Measurements from ENCODE around the gene ADGRA3.

Gene ADGRA3

GRCh38 chr4:22435652-22436051, 80.2 kb downstream of the ADGRA3 start:
- no peak overlapping the region for H3K27ac ChIP-seq (ENCODE audit: low read length)
- H3K9me3 ChIP-seq (ENCODE audit: control insufficient read depth in 1 of 2, low read length in 2 of 2): no peaks in the 10 kb centered on the region
- H3K4me1 ChIP-seq (ENCODE audit: control insufficient read depth in 1 of 2, insufficient read depth in 2 of 2, low read length in 2 of 2): no peaks in the 10 kb centered on the region
- H3K4me3 ChIP-seq (ENCODE audit: low read depth in 1 of 2, low read length in 2 of 2): no peak overlapping the region
- no peaks in the 10 kb centered on the region for H3K27me3 ChIP-seq (ENCODE audit: low read depth, low read length)
- no peaks in the 10 kb centered on the region for H3K36me3 ChIP-seq (ENCODE audit: control insufficient read depth in 1 of 2, insufficient read depth in 2 of 2, low read length in 2 of 2)

GRCh38 chr4:22434895-22435294, 81.0 kb downstream of the ADGRA3 start:
- H3K9me3 ChIP-seq (ENCODE audit: control insufficient read depth in 1 of 2, low read length in 2 of 2): no peaks in the 10 kb centered on the region
- no peaks in the 10 kb centered on the region for H3K27me3 ChIP-seq (ENCODE audit: low read depth, low read length)
- H3K4me1 ChIP-seq (ENCODE audit: control insufficient read depth in 1 of 2, insufficient read depth in 2 of 2, low read length in 2 of 2): no peaks in the 10 kb centered on the region
- H3K36me3 ChIP-seq (ENCODE audit: control insufficient read depth in 1 of 2, insufficient read depth in 2 of 2, low read length in 2 of 2): no peaks in the 10 kb centered on the region
- H3K4me3 ChIP-seq (ENCODE audit: low read depth in 1 of 2, low read length in 2 of 2): no peak overlapping the region
- H3K27ac ChIP-seq (ENCODE audit: low read length): no peak overlapping the region

GRCh38 chr4:22430626-22431025, 85.2 kb downstream of the ADGRA3 start:
- Histone ChIP-seq H3K9me3 (ENCODE audit: control insufficient read depth in 1 of 2, low read length in 2 of 2) (no peaks in the 10 kb centered on the region), H3K4me3 (ENCODE audit: low read depth in 1 of 2, low read length in 2 of 2) (no peak overlapping the region), H3K4me1 (ENCODE audit: control insufficient read depth in 1 of 2, insufficient read depth in 2 of 2, low read length in 2 of 2) (no peaks in the 10 kb centered on the region), H3K36me3 (ENCODE audit: control insufficient read depth in 1 of 2, insufficient read depth in 2 of 2, low read length in 2 of 2) (no peaks in the 10 kb centered on the region), H3K27ac (ENCODE audit: low read length) (no peak overlapping the region), H3K27me3 (ENCODE audit: low read depth, low read length) (no peaks in the 10 kb centered on the region)

- Histone ChIP-seq H3K4me3 (ENCODE audit: low read depth in 1 of 2, low read length in 2 of 2) (no peak overlapping the region), H3K27me3 (ENCODE audit: low read depth, low read length) (no peaks in the 10 kb centered on the region), H3K36me3 (ENCODE audit: control insufficient read depth in 1 of 2, insufficient read depth in 2 of 2, low read length in 2 of 2) (no peaks in the 10 kb centered on the region), H3K27ac (ENCODE audit: low read length) (no peak overlapping the region), H3K9me3 (ENCODE audit: control insufficient read depth in 1 of 2, low read length in 2 of 2) (no peaks in the 10 kb centered on the region), H3K4me1 (ENCODE audit: control insufficient read depth in 1 of 2, insufficient read depth in 2 of 2, low read length in 2 of 2) (no peaks in the 10 kb centered on the region)
Measured at GRCh38 chr4:22428441-22428840, 87.4 kb downstream of the ADGRA3 start.

DNA sequence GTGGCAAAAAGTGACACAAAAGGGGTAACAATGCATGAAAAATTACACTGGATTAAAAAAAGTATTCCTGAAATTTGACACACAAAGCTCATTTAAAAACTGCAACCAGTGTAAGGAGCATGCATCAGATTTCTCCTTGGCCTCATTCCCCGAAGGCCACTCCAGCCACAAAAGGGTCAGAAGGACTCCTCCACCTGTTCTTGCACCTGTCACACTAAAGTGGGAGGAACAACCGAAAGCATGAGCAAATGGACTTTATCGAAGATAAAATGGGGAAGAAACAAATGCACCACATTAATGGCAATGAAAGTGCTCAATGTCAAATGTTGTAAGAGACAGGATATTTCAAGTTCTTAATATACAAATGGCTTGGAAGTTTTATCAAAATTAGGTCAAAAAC, 88.2 kb downstream of the ADGRA3 start:
- Histone ChIP-seq H3K9me3 (ENCODE audit: control insufficient read depth in 1 of 2, low read length in 2 of 2) (no peaks in the 10 kb centered on the region), H3K4me3 (ENCODE audit: low read depth in 1 of 2, low read length in 2 of 2) (no peak overlapping the region), H3K4me1 (ENCODE audit: control insufficient read depth in 1 of 2, insufficient read depth in 2 of 2, low read length in 2 of 2) (no peaks in the 10 kb centered on the region), H3K27me3 (ENCODE audit: low read depth, low read length) (no peaks in the 10 kb centered on the region), H3K36me3 (ENCODE audit: control insufficient read depth in 1 of 2, insufficient read depth in 2 of 2, low read length in 2 of 2) (no peaks in the 10 kb centered on the region), H3K27ac (ENCODE audit: low read length) (no peak overlapping the region)

- no peak overlapping the region for H3K4me3 ChIP-seq (ENCODE audit: low read depth in 1 of 2, low read length in 2 of 2)
- H3K36me3 ChIP-seq (ENCODE audit: control insufficient read depth in 1 of 2, insufficient read depth in 2 of 2, low read length in 2 of 2): peaks cover 0 to 7% of the 10 kb centered on the region in 2 donors
- H3K9me3 ChIP-seq (ENCODE audit: control insufficient read depth in 1 of 2, low read length in 2 of 2): no peaks in the 10 kb centered on the region
- no peak overlapping the region for H3K27ac ChIP-seq (ENCODE audit: low read length)
- no peaks in the 10 kb centered on the region for H3K27me3 ChIP-seq (ENCODE audit: low read depth, low read length)
- no peaks in the 10 kb centered on the region for H3K4me1 ChIP-seq (ENCODE audit: control insufficient read depth in 1 of 2, insufficient read depth in 2 of 2, low read length in 2 of 2)
Measured at GRCh38 chr4:22420291-22420690, 95.6 kb downstream of the ADGRA3 start.

- peaks cover 0 to 7% of the 10 kb centered on the region in 2 donors for H3K36me3 ChIP-seq (ENCODE audit: control insufficient read depth in 1 of 2, insufficient read depth in 2 of 2, low read length in 2 of 2)
- H3K9me3 ChIP-seq (ENCODE audit: control insufficient read depth in 1 of 2, low read length in 2 of 2): no peaks in the 10 kb centered on the region
- H3K4me3 ChIP-seq (ENCODE audit: low read depth in 1 of 2, low read length in 2 of 2): no peak overlapping the region
- no peaks in the 10 kb centered on the region for H3K27me3 ChIP-seq (ENCODE audit: low read depth, low read length)
- no peak overlapping the region for H3K27ac ChIP-seq (ENCODE audit: low read length)
- H3K4me1 ChIP-seq (ENCODE audit: control insufficient read depth in 1 of 2, insufficient read depth in 2 of 2, low read length in 2 of 2): no peaks in the 10 kb centered on the region
Measured at GRCh38 chr4:22417408-22417807, 98.5 kb downstream of the ADGRA3 start.

DNA sequence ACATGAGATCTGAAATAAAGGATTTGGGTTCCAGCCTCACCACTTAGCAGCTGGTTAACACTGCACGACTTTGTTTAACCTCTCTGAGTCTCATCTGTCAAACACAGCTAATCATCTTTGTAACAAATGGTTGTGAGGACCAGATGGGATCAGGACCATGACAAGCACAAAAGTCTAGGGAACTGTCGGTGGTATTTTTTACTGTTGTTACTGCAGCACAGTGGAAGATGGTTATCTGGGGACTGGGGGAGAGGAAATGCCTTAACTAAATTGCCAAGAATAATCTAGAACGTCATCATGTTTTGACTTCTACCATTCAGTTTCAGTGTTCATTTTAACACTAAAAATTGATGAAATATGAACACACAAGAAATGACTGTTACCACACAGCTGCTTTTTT, 99.5 kb downstream of the ADGRA3 start:
- Histone ChIP-seq H3K36me3 (ENCODE audit: control insufficient read depth in 1 of 2, insufficient read depth in 2 of 2, low read length in 2 of 2) (peaks cover 0 to 7% of the 10 kb centered on the region in 2 donors), H3K9me3 (ENCODE audit: control insufficient read depth in 1 of 2, low read length in 2 of 2) (no peaks in the 10 kb centered on the region), H3K4me1 (ENCODE audit: control insufficient read depth in 1 of 2, insufficient read depth in 2 of 2, low read length in 2 of 2) (no peaks in the 10 kb centered on the region), H3K27me3 (ENCODE audit: low read depth, low read length) (no peaks in the 10 kb centered on the region), H3K27ac (ENCODE audit: low read length) (no peak overlapping the region), H3K4me3 (ENCODE audit: low read depth in 1 of 2, low read length in 2 of 2) (no peak overlapping the region)

DNA sequence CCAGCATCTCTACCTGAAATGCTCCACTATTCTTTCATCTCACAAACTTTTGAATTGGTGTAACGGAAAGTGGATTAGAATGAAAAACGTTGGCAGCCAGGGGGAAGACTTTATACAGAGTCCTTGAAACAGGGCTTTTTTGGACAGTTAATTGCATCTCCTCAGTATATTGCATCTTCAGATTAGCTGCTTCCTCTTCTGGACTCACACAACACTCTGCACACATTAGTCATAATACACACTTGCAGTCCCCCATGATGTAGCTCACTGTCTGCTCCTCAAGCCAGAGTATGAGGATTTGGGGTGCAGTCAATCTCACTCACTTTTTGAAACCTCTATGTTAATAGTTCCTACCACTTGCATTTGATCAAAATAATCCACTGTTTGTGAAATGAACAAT, 101.0 kb downstream of the ADGRA3 start:
- no peaks in the 10 kb centered on the region for H3K9me3 ChIP-seq (ENCODE audit: control insufficient read depth in 1 of 2, low read length in 2 of 2)
- H3K4me3 ChIP-seq (ENCODE audit: low read depth in 1 of 2, low read length in 2 of 2): no peak overlapping the region
- H3K27me3 ChIP-seq (ENCODE audit: low read depth, low read length): no peaks in the 10 kb centered on the region
- peaks cover 0 to 7% of the 10 kb centered on the region in 2 donors for H3K36me3 ChIP-seq (ENCODE audit: control insufficient read depth in 1 of 2, insufficient read depth in 2 of 2, low read length in 2 of 2)
- no peak overlapping the region for H3K27ac ChIP-seq (ENCODE audit: low read length)
- no peaks in the 10 kb centered on the region for H3K4me1 ChIP-seq (ENCODE audit: control insufficient read depth in 1 of 2, insufficient read depth in 2 of 2, low read length in 2 of 2)

DNA sequence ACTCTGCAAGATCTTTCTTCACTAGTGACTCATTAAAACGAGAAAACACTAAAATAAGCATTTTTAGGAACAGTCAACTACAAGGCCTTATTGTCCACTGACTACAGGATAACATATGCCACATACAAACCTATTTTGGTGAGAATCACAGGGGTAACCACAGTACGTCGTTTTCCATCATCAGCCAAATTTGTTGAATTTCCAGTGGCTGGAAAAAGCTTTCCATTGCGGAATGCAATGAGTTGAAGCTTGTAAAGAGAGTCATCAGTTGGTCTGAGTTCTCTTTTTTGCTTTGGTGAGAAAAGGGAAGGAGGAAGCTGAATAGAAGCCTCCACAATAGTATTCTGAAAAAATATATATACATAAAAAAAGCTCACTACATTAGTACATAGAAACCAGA, 102.4 kb downstream of the ADGRA3 start:
- H3K27me3 ChIP-seq (ENCODE audit: low read depth, low read length): no peaks in the 10 kb centered on the region
- no peaks in the 10 kb centered on the region for H3K36me3 ChIP-seq (ENCODE audit: control insufficient read depth in 1 of 2, insufficient read depth in 2 of 2, low read length in 2 of 2)
- no peaks in the 10 kb centered on the region for H3K9me3 ChIP-seq (ENCODE audit: control insufficient read depth in 1 of 2, low read length in 2 of 2)
- no peak overlapping the region for H3K27ac ChIP-seq (ENCODE audit: low read length)
- no peak overlapping the region for H3K4me3 ChIP-seq (ENCODE audit: low read depth in 1 of 2, low read length in 2 of 2)
- H3K4me1 ChIP-seq (ENCODE audit: control insufficient read depth in 1 of 2, insufficient read depth in 2 of 2, low read length in 2 of 2): no peaks in the 10 kb centered on the region

GRCh38 chr4:22412013-22412412, 103.9 kb downstream of the ADGRA3 start:
- no peaks in the 10 kb centered on the region for H3K36me3 ChIP-seq (ENCODE audit: control insufficient read depth in 1 of 2, insufficient read depth in 2 of 2, low read length in 2 of 2)
- H3K9me3 ChIP-seq (ENCODE audit: control insufficient read depth in 1 of 2, low read length in 2 of 2): no peaks in the 10 kb centered on the region
- H3K4me3 ChIP-seq (ENCODE audit: low read depth in 1 of 2, low read length in 2 of 2): no peak overlapping the region
- H3K27me3 ChIP-seq (ENCODE audit: low read depth, low read length): no peaks in the 10 kb centered on the region
- H3K27ac ChIP-seq (ENCODE audit: low read length): no peak overlapping the region
- H3K4me1 ChIP-seq (ENCODE audit: control insufficient read depth in 1 of 2, insufficient read depth in 2 of 2, low read length in 2 of 2): no peaks in the 10 kb centered on the region

DNA sequence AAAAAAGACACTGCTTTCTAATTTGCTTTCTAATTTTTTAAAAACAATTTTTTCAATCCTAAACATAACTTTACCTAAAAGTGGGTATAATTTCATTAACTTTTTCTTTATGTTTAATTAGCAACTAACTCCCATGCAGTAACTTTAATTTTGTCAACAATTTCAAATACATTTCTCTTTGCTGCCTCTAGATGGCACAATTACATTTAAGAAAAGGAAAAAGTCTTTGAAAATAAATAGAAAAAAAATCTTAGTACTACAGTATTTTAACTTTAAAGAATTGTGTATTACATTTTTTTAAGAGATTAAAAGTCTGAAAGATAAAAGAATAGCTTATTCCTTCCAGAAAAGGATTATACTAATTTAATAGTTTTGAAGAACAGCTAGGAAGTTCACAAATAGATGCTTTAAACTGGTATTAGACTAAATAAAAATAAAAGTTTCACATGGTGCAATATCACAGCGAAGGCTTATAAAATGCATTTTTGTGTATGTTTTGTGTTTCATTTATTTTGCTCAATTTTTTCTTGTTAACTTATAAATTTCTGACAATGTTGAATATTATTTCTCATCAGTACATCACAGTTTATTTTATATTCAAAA, 105.1 kb downstream of the ADGRA3 start:
- Histone ChIP-seq H3K4me1 (ENCODE audit: control insufficient read depth in 1 of 2, insufficient read depth in 2 of 2, low read length in 2 of 2) (no peaks in the 10 kb centered on the region), H3K27ac (ENCODE audit: low read length) (no peak overlapping the region), H3K4me3 (ENCODE audit: low read depth in 1 of 2, low read length in 2 of 2) (no peak overlapping the region), H3K27me3 (ENCODE audit: low read depth, low read length) (no peaks in the 10 kb centered on the region), H3K36me3 (ENCODE audit: control insufficient read depth in 1 of 2, insufficient read depth in 2 of 2, low read length in 2 of 2) (no peaks in the 10 kb centered on the region), H3K9me3 (ENCODE audit: control insufficient read depth in 1 of 2, low read length in 2 of 2) (no peaks in the 10 kb centered on the region)

Data from muscle layer of duodenum (tissue), 2 donors.